GM12878 (cell line): Measurements from ENCODE around the gene SETD5. TPM values are rescaled to one million over a fixed set of nuclear protein-coding genes. Genes with fewer than 3 reads are reported as not detected.

Experiments used
- ATAC-seq: fragments of 200-7000 bp; cut with Tn5 transposase; 3 replicates; pipeline ENCODE4 v1.9.1; 2020; ENCODE audit warnings: mild to moderate bottlenecking, moderate library complexity
- BruUV-seq: library from RNA; stranded (reverse); fragments of 400-500 nt; replicated peaks from 2 replicates; lab custom pipeline; 2021; lab: Mats Ljungman, UMichigan
- CTCF ChIA-PET: fragments of 300-600 bp; sonication (Branson Sonifier 250); formaldehyde crosslinking; extraction: SDS; loops from one replicate; lab custom pipeline; 2021; ENCODE audit warnings: inconsistent platforms; lab: Yijun Ruan, JAX
- POLR2A ChIA-PET: fragments of 350-600 bp; formaldehyde crosslinking; extraction: SDS; loops from one replicate; lab custom pipeline; 2021; ENCODE audit warnings: inconsistent platforms; lab: Charles Lee
- RAD21 ChIA-PET: fragments of 300-600 bp; sonication (Branson Sonifier 250); formaldehyde crosslinking; loops from one replicate; lab custom pipeline; 2023; ENCODE audit warnings: antibody characterized with exemption; ENCODE audit not compliant: unreplicated experiment; lab: Charles Lee
- SMC1A ChIA-PET: fragments of 300-600 bp; sonication (Branson Sonifier 250); formaldehyde crosslinking; loops from one replicate; lab custom pipeline; 2023; ENCODE audit not compliant: unreplicated experiment, uncharacterized antibody; lab: Charles Lee
- DNase-seq: peaks from one replicate; pipeline ENCODE4 v3.0.0-alpha.2; 2011; ENCODE audit warnings: low read depth, low spot score
- FAIRE-seq: peaks from 3 replicates; lab custom pipeline; 2011; peaks lifted over from hg19 to GRCh38; lab: Jason Lieb, UNC
- H2AFZ ChIP-seq: 2 replicates; pipeline ENCODE4 v1.6.0; 2011; ENCODE audit warnings: low read depth, low read length, control low read depth; ENCODE audit not compliant: control insufficient read depth
- H3K27ac ChIP-seq: 2 replicates; pipeline ENCODE4 v1.5.1; 2011; ENCODE audit warnings: control low read depth; ENCODE audit not compliant: control insufficient read depth, insufficient read depth
- H3K27me3 ChIP-seq, 2 experiments: replicated peaks in 1 of 2; 2 replicates each; pipeline versions ENCODE4 v1.6.0 to v1.6.1; 2011; ENCODE audit warnings: low read length in 1 of 2; ENCODE audit not compliant: control insufficient read depth in 2 of 2, insufficient read depth in 2 of 2
- H3K36me3 ChIP-seq, 2 experiments: 2 replicates each; pipeline ENCODE4 v1.5.1; 2011; ENCODE audit warnings: low read length in 1 of 2; ENCODE audit not compliant: control insufficient read depth in 2 of 2, insufficient read depth in 2 of 2
- H3K4me1 ChIP-seq: 2 replicates; pipeline ENCODE4 v1.6.1; 2011; ENCODE audit warnings: mild to moderate bottlenecking, low read length, moderate library complexity, mixed read lengths; ENCODE audit not compliant: control insufficient read depth, insufficient read depth
- H3K4me2 ChIP-seq: 2 replicates; pipeline ENCODE4 v1.6.0; 2011; ENCODE audit warnings: control low read depth; ENCODE audit not compliant: control insufficient read depth, insufficient read depth
- H3K4me3 ChIP-seq: fragments of 200-600 bp; sonication (generic); 2 replicates; pipeline ENCODE4 v1.5.1; 2016
- H3K79me2 ChIP-seq: 2 replicates; pipeline ENCODE4 v1.6.0; 2011; ENCODE audit warnings: low read length; ENCODE audit not compliant: control insufficient read depth, insufficient read depth
- H3K9ac ChIP-seq: 2 replicates; pipeline ENCODE4 v1.8.0; 2011; ENCODE audit warnings: low read length, control low read depth, mixed read lengths; ENCODE audit not compliant: control insufficient read depth, insufficient read depth
- H3K9me3 ChIP-seq: replicated peaks from 3 replicates; pipeline ENCODE4 v1.5.1; 2011; ENCODE audit warnings: mild to moderate bottlenecking, low read length; ENCODE audit not compliant: control insufficient read depth, insufficient read depth
- H4K20me1 ChIP-seq: 2 replicates; pipeline ENCODE4 v1.6.0; 2011; ENCODE audit not compliant: control insufficient read depth, insufficient read depth
- NFIC ChIP-seq: IDR thresholded peaks from 2 replicates; pipeline ENCODE4 v1.6.1; 2012; ENCODE audit warnings: low read depth, mild to moderate bottlenecking, inconsistent platforms, low read length, moderate library complexity
- POLR2AphosphoS5 ChIP-seq: IDR thresholded peaks from 2 replicates; pipeline ENCODE4 v1.6.1; 2011; ENCODE audit warnings: mild to moderate bottlenecking, low read length, inconsistent platforms
- RB1 ChIP-seq: fragments of 450-650 bp; formaldehyde crosslinking; IDR thresholded peaks from 2 replicates; pipeline ENCODE4 v1.6.1; 2017; ENCODE audit warnings: mild to moderate bottlenecking, borderline replicate concordance
- SMAD1 ChIP-seq: fragments of 450-650 bp; IDR thresholded peaks from 2 replicates; pipeline ENCODE4 v1.6.1; 2018; ENCODE audit warnings: mild to moderate bottlenecking, low read depth; ENCODE audit not compliant: partially characterized antibody
- WGBS: methylation state at CpG from one replicate; pipeline ENCODE4 v1.1.6; 2016; ENCODE audit warnings: low lambda C conversion rate; ENCODE audit not compliant: insufficient replicate concordance, insufficient coverage; ENCODE audit errors: missing lambda C conversion rate; 5-methylcytosine and 5-hydroxymethylcytosine counted together
- in situ Hi-C: fragments of 300-500 bp; cut with MboI; formaldehyde crosslinking; loops from 9 replicates; pipeline ENCODE4 v1.14.3; 2018; ENCODE audit warnings: mixed read lengths
- intact Hi-C: fragments of 100-400 bp; cut with micrococcal nuclease; formaldehyde crosslinking; loops from one replicate; pipeline ENCODE4 v1.14.2; 2022; ENCODE audit not compliant: unreplicated experiment
- polyA plus RNA-seq, 11 experiments: library from polyadenylated mRNA; depleted of rRNA in 4 of 11; unstranded in 6 of 11; stranded (reverse) in 5 of 11; fragments of >200 nt; fragmentation: Nextera tagmentation in 4 of 11; fragmentation: Illumina TruSeq in 1 of 11; extraction: Ambion mirVana in 4 of 11; extraction: Trizol in 1 of 11; gene quantifications; 1 replicate in 1 of 11; 2 replicates in 10 of 11; pipeline versions ENCODE4 v1.2.1 to v1.2.3, GENCODE V29; 2011 to 2016; ENCODE audit warnings: inconsistent platforms in 2 of 11, missing spikeins in 2 of 11, low read depth in 1 of 11
- total RNA-seq, 4 experiments: library from RNA; depleted of rRNA in 3 of 4; stranded (reverse); fragments of >200 nt in 3 of 4; fragmentation: Illumina TruSeq in 1 of 4; extraction: Trizol in 1 of 4; gene quantifications; 2 replicates each; pipeline versions ENCODE4 v1.2.1 to v1.2.3, GENCODE V29; 2013 to 2021

The SETD5 gene
- total and polyA plus RNA-seq, 10 of the 15 experiments (the other 5 are each of a cell fraction or from before 2014, with no cell fraction given): 8.2 to 94.0 (median 55.4) TPM

DNA sequence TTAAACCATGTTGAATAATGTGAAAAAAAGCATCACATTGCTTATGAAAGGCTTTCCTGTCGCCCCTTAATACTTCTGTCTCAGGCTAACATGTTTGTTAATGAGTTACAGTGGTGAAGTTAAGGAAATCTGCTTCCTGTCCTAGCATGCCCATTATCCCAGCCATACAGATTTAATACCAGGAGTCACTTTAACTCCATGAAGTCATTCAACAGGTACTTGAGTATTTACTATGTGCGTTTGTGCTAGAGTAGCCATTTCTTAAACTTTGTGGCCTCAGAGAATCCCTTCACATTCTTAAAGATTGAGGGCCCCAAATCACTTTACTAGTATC, 10.1 kb upstream of the SETD5 start:
- Histone ChIP-seq H3K4me3 (no peak overlapping the region), H3K4me2 (no peak overlapping the region), H3K9me3 (no peaks in the 10 kb centered on the region), H3K27me3 (no peaks in the 10 kb centered on the region), H3K36me3 (peaks cover 5 to 53% of the 10 kb centered on the region in 2 experiments), H3K27ac (no peak overlapping the region), H3K79me2 (peaks cover 32% of the 10 kb centered on the region), H4K20me1 (peaks cover 3% of the 10 kb centered on the region), H3K9ac (no peak overlapping the region), H2AFZ (no peak overlapping the region), H3K4me1 (no peaks in the 10 kb centered on the region)
- in situ Hi-C loops: no loop called here
- 100% methylated on average over 2 of the region's 2 CpGs for WGBS
- DNase-seq: no peak
- intact Hi-C loops: no loop called here
- no TSS peak for BruUV-seq
- TF ChIP-seq SMAD1: no peak
- TF ChIP-seq NFIC: no peak
- ChIA-PET RAD21 (no interaction called here), POLR2A (no interaction called here), CTCF (no interaction called here), SMC1A (no interaction called here)
- ATAC-seq: no peak
- no peak for FAIRE-seq

DNA sequence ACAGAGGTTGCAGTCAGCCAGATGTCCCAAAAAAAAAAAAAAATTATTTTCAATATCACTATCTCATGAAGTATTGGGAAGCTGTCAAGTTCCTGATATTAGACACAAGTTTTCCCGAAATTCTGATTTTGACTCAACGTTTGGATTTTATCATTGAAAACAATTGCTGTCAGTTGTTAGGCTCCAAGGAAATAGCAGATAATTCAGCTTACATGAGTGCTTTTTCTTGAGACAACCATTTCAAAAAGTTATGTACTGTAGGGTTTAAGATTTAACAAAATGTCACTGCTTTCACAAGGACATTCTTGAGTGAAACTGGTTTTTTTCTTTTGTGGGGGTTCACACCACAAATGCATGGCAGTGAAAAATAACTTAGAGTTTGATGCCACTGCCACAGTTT, 9.3 kb upstream of the SETD5 start:
- H3K9ac ChIP-seq: no peak overlapping the region
- CTCF ChIA-PET: interaction anchor here (0.5 kb wide), 1 partner anchor 453 kb away, joined by 3 read pairs; no protein-coding TSS in a partner anchor
- H3K36me3 ChIP-seq: peaks cover 5 to 60% of the 10 kb centered on the region in 2 experiments
- TF ChIP-seq POLR2AphosphoS5: peak; percentile 51; the same call in 1 of the 2 replicates
- no peak for TF ChIP-seq RB1
- ATAC-seq: no peak
- intact Hi-C loops: no loop called here
- H3K9me3 ChIP-seq: no peaks in the 10 kb centered on the region
- H3K4me3 ChIP-seq: no peak overlapping the region
- H4K20me1 ChIP-seq: peaks cover 3% of the 10 kb centered on the region
- in situ Hi-C loops: no loop called here
- RAD21 ChIA-PET: no interaction called here
- WGBS: 78% methylated on average over 2 of the region's 2 CpGs
- POLR2A ChIA-PET: interaction anchor here (0.5 to 0.6 kb wide), 3 partner anchors 24 to 220 kb away, joined by 3 read pairs; no protein-coding TSS in a partner anchor
- no peaks in the 10 kb centered on the region for H3K27me3 ChIP-seq
- peaks cover 40% of the 10 kb centered on the region for H3K79me2 ChIP-seq
- SMC1A ChIA-PET: interaction anchor here (0.8 to 1.0 kb wide), 2 partner anchors 16 to 25 kb away, joined by 3 to 4 read pairs; partner anchors contain the start of gene THUMPD3
- no peak overlapping the region for H3K27ac ChIP-seq
- H3K4me1 ChIP-seq: no peaks in the 10 kb centered on the region
- no peak overlapping the region for H3K4me2 ChIP-seq
- BruUV-seq: no TSS peak
- no peak for DNase-seq
- FAIRE-seq: no peak
- H2AFZ ChIP-seq: no peak overlapping the region
